HG03175 (cell line): ENCODE measurements around the gene SRPK2.
"Not testable (repeated sequence)": the region's sequence is repeated elsewhere in the genome, so short reads cannot be mapped to it uniquely, and the experiment has no call there.

Source experiments
- ATAC-seq: cut with Tn5 transposase; IDR thresholded peaks from one replicate; pipeline ENCODE4 v1.9.1; 2021; ENCODE audit warnings: mild to moderate bottlenecking, moderate library complexity; ENCODE audit not compliant: unreplicated experiment

SRPK2 gene

DNA sequence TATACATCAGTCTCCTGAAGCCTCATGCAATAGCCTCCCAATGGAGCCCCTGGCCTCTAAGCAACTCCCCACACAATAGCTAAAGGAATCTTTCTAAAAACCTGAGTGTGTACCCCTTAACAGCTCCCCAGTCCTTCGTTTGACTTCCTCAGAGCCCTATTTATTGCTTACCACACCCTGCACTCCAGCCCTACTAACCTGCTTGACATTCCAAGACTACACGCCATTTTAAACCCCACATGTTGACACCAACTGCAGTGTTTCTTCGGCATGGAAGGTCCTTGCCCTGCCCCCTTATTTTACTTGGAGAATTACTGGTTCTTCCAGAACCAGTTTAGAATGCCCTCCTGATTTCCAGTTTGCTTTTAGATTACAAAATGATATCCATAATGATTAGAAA lies 10.8 kb downstream of the SRPK2 start:
- no peak for ATAC-seq

DNA sequence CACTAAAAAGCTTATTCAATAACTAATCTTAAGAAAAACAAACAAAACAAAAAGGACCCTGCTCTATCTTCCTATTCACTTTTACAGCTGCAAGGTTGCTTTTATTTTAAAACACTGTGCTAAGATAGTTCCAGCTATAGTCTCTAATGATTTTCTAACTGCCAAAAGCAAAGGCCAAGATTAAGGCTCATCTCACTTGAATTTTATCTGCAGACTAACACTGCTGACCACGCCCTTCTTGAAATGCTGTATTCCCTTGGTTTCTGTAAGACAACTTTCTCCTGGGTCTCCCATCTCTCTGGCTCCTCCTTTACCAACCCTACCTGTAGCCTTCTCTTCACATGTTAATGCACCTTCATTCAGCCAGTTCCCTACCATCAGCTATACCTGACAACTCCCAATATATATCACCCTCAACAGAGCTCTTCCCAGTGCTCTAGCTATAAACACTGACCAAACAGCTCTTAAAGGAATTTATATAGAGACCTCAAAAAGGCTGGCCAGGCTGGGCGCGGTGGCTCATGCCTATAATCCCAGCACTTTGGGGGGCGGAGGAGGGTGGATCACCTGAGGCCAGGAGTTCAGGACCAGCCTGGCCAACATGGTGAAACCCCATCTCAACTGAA lies 11.7 kb downstream of the SRPK2 start:
- no peak for ATAC-seq

DNA sequence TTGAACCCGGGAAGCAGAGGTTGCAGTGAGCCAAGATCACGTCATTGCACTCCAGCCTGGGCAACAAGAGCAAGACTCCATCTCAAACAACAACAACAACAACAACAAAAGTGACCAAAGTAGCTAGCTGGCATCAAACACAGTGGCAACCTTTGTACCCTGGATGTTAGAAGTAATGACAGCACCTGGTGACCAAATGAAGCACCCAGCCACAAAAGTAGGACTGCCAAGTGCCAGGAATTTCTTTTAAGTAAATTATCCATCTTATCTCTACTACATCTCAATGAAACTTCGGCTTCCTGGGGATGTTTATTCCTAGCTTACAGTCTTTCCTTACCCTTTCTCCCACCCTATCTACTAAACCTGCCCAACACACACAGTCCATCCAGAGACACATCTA lies 18.8 kb downstream of the SRPK2 start:
- ATAC-seq = no peak

- ATAC-seq = no peak
Measured at GRCh38 chr7:105367458-105367857, 21.3 kb downstream of the SRPK2 start.

- no peak for ATAC-seq
Measured at GRCh38 chr7:105365541-105366534, 22.9 kb downstream of the SRPK2 start.

GRCh38 chr7:105364684-105365083 lies 24.0 kb downstream of the SRPK2 start:
- no peak for ATAC-seq

GRCh38 chr7:105363657-105364056 lies 25.1 kb downstream of the SRPK2 start:
- ATAC-seq = not testable (repeated sequence)

DNA sequence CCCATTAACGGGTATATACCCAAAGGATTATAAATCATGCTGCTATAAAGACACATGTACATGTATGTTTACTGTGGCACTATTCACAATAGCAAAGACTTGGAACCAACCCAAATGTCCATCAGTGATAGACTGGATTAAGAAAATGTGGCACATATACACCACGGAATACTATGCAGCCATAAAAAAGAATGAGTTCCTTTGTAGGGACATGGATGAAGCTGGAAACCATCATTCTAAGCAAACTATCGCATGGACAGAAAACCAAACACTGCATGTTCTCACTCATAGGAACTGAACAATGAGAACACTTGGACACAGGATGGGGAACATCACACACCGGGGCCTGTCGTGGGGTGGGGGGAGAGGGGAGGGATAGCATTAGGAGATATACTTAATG lies 26.0 kb downstream of the SRPK2 start:
- not testable (repeated sequence) for ATAC-seq

DNA sequence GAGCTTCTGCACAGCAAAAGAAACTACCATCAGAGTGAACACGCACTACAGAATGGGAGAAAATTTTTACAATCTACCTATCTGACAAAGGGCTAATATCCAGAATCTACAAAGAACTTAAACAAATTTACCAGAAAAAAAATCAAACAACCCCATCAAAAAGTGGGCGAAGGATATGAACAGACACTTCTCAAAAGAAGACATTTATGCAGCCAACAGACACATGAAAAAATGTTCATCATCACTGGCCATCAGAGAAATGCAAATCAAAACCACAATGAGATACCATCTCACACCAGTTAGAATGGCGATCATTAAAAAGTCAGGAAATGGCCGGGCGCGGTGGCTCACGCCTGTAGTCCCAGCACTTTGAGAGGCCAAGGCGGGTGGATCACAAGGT lies 26.7 kb downstream of the SRPK2 start:
- ATAC-seq = not testable (repeated sequence)

DNA sequence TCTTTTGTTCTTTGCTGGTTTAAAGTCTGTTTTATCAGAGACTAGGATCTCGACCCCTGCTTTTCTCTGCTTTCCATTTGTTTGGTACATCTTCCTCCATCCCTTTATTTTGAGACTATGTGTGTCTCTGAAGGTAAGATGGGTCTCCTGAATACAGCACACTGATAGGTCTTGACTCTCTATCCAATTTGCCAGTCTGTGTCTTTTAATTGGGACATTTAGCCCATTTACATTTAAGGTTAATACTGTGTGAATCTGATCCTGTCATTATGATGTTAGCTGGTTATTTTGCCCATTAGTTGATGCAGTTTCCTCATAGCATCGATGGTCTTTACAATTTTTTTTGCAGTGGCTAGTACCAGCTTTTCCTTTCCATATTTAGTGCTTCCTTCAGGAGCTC lies 28.6 kb downstream of the SRPK2 start:
- ATAC-seq = not testable (repeated sequence)

DNA sequence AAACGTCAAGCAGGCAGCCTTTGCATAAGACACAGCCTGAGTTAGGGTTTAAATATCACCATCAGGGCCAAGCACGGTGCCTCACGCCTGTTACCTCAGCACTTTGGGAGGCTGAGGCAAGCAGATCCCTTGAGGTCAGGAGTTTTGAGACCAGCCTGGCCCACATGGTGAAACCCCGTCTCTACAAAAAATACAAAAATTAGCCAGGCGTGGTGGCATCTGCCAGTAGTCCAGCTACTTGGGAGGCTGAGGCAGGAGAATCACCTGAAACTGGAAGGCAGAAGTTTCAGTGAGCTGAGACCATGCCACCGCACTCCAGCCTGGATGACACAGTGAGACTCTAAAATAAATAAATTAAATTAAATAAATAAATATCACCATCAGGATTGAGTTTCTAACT lies 33.0 kb downstream of the SRPK2 start:
- ATAC-seq = no peak

DNA sequence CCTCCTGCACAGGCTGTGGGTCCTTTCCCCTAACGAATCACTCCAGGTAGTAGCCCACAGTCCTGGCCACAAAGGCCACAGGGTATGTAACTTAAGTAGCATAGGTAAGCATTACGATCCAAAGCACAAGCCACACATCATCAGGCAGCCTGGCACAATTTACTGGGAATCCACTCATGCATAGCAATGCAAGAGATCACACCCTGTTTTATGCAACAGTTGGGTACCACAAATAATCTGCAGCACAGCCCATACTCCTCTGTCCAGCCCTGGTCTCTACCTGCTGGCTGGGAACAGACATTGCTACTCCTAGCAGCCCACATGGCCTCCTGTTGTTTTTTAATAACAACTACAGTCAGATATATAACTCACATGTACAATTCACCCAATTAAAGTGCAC lies 34.3 kb downstream of the SRPK2 start:
- ATAC-seq = no peak

- no peak for ATAC-seq
Measured at GRCh38 chr7:105353752-105354328, 34.9 kb downstream of the SRPK2 start.

- ATAC-seq = no peak
Measured at GRCh38 chr7:105352901-105353668, 35.6 kb downstream of the SRPK2 start.

- peak; percentile 92 for ATAC-seq
Measured at GRCh38 chr7:105352018-105352612, 36.6 kb downstream of the SRPK2 start.

GRCh38 chr7:105350906-105351305 lies 37.8 kb downstream of the SRPK2 start:
- no peak for ATAC-seq

DNA sequence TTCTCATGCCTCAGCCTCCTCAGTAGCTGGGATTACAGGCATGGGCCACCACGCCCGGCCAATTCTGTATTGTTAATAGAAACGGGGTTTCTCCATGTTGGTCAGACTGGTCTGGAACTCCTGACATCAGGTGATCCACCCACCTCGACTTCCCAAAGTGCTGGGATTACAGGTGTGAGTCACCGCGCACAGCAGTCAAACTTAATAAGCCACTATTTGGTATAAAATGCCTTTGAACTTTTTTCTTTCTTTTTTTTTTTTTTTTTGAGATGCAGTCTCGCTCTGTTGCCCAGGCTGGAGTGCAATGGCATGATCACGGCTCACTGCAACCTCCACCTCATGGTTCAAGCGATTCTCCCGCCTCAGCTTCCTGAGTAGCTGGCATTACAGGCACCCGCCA lies 40.5 kb downstream of the SRPK2 start:
- ATAC-seq = not testable (repeated sequence)

DNA sequence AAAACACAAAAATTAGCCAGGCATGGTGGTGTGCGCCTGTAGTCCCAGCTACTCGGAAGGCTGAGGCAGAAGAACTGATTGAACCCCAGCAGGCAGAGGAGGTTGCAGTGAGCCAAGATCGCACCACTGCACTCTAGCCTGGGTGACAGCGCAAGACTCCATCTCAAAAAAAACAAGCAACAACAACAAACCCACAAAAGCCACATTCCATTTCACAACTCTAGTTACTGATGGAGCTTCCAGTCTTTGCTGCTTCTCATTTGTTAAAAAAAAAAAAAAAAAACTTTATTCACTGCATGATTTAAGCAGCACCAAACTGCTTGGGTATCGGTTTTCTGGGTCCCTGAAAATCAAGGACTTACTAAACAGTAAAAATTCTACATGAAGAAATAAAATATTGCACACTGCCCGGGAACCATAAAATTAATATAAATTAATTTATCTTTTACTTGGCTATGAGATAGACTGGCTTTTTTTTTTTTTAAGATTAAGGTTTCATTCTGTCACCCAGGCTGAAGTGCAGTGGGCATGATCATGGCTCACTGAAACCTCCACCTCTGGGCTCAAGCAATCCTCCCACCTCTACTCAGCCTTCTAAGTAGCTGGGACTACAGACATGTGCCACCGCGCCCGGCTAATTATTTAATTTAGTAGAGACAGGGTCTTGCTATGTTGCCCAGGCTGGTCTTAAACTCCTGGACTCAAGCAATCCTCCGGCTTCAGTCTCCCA lies 42.0 kb downstream of the SRPK2 start:
- no peak for ATAC-seq

DNA sequence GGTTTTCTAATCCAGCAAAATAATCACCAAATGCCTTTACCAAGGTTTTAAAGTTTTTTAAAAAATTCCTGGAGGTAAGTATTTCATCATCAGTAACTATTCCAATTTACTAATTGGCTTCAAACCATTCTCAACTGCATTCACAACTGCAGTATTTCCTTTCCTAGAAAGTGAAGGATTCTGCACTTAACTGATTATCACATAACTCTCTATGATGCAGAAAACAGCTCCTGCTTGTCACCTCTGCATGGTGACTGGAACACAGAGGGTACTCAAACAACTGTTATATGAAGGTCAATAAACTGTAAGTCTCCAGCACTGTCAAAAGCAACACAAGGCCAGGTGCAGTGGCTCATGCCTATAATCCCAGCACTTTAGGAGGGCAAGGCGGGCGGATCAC lies 42.6 kb downstream of the SRPK2 start:
- ATAC-seq = no peak

DNA sequence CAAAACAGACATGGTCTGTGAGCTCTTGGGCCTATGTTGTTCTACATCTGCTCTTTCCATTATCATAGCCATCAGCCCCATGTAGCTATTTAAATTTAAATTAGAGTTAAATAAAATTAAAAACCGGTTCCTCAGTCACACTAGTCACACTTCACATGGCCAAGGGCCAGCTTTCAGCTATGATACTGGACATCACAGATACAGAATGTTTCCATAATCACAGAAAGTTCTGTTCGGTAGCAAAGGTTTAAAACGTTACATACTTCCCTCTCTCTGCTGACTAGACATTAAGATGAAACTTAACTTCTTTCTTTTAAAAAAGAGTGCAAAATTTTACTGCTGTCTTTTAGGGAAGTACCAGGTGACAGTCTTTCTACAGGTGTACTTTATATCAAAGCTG lies 43.0 kb downstream of the SRPK2 start:
- no peak for ATAC-seq
